K562 (cell line): ENCODE results near the gene KRT35. TPM values are rescaled to one million over a fixed set of nuclear protein-coding genes. Genes with fewer than 3 reads are reported as not detected.

ENCODE experiments used
- BCOR ChIP-seq: fragments of 450-650 bp; IDR thresholded peaks from 2 replicates; pipeline ENCODE4 v1.6.1; 2016
- CBFA2T3 ChIP-seq: fragments of 450-650 bp; IDR thresholded peaks from 2 replicates; pipeline ENCODE4 v1.6.1; 2017
- FOXJ2 ChIP-seq: fragments of 200-800 bp; sonication (Bioruptor generic); IDR thresholded peaks from 2 replicates; pipeline ENCODE4 v1.6.1; 2016; ENCODE audit warnings: missing genetic modification characterization, missing compliant biosample characterization
- MBD2 ChIP-seq: sonication (generic); IDR thresholded peaks from 2 replicates; pipeline ENCODE4 v1.6.1; 2016; ENCODE audit warnings: low read depth, borderline replicate concordance
- NCOA4 ChIP-seq: fragments of 450-650 bp; IDR thresholded peaks from 2 replicates; pipeline ENCODE4 v1.6.1; 2018; ENCODE audit warnings: mild to moderate bottlenecking; ENCODE audit not compliant: partially characterized antibody
- PHF20 ChIP-seq: fragments of 450-650 bp; IDR thresholded peaks from 2 replicates; pipeline ENCODE4 v1.6.1; 2018; ENCODE audit not compliant: partially characterized antibody
- POLR2AphosphoS5 ChIP-seq: IDR thresholded peaks from 2 replicates; pipeline ENCODE4 v1.6.1; 2011; ENCODE audit warnings: mild to moderate bottlenecking, low read depth, low read length, moderate library complexity; ENCODE audit not compliant: control insufficient read depth, insufficient read depth
- RB1 ChIP-seq: fragments of 450-650 bp; IDR thresholded peaks from 2 replicates; pipeline ENCODE4 v1.6.1; 2017; ENCODE audit warnings: low read depth, mild to moderate bottlenecking
- RBFOX2 ChIP-seq: fragments of 200-400 bp; formaldehyde crosslinking; IDR thresholded peaks from 2 replicates; pipeline ENCODE4 v1.6.1; 2017; ENCODE audit warnings: low read depth, mild to moderate bottlenecking, low read length, moderate library complexity
- RBM22 ChIP-seq: fragments of 200-400 bp; formaldehyde crosslinking; IDR thresholded peaks from 2 replicates; pipeline ENCODE4 v1.6.1; 2018; ENCODE audit warnings: low read length, low read depth; ENCODE audit not compliant: poor library complexity, severe bottlenecking
- TCFL5 ChIP-seq: fragments of 250-450 bp; sonication (Bioruptor Pico); conservative IDR thresholded peaks from 2 replicates; pipeline ENCODE4 v1.6.1; 2021; ENCODE audit warnings: mild to moderate bottlenecking, moderate library complexity, matching md5 sums
- ZBTB8A ChIP-seq: fragments of 450-650 bp; IDR thresholded peaks from 2 replicates; pipeline ENCODE4 v1.6.1; 2018; ENCODE audit warnings: mild to moderate bottlenecking, moderate library complexity; ENCODE audit not compliant: partially characterized antibody
- ZNF232 ChIP-seq: sonication (generic); formaldehyde crosslinking; IDR thresholded peaks from 2 replicates; pipeline ENCODE4 v1.8.0; 2022; ENCODE audit warnings: mild to moderate bottlenecking, missing genetic modification reagents
- ZNF274 ChIP-seq: IDR thresholded peaks from 2 replicates; pipeline ENCODE4 v1.6.1; 2011; ENCODE audit warnings: low read depth, mild to moderate bottlenecking, low read length, moderate library complexity, borderline replicate concordance
- ZNF445 ChIP-seq: fragments of 250-450 bp; sonication (Bioruptor Pico); IDR thresholded peaks from 2 replicates; pipeline ENCODE4 v1.4.0; 2020; ENCODE audit warnings: low read depth, mild to moderate bottlenecking, moderate library complexity
- ZNF589 ChIP-seq: fragments of 200-800 bp; sonication (Bioruptor generic); IDR thresholded peaks from 2 replicates; pipeline ENCODE4 v1.6.1; 2016; ENCODE audit warnings: low read depth, missing genetic modification characterization, missing compliant biosample characterization
- ZNF695 ChIP-seq: fragments of 450-650 bp; formaldehyde crosslinking; IDR thresholded peaks from 2 replicates; pipeline ENCODE4 v1.4.0; 2020; ENCODE audit warnings: mild to moderate bottlenecking, moderate library complexity
- polyA plus RNA-seq, 8 experiments: library from polyadenylated mRNA; depleted of rRNA in 4 of 8; stranded (reverse) in 5 of 8; unstranded in 3 of 8; fragments of >200 nt; fragmentation: Nextera tagmentation in 2 of 8; fragmentation: Illumina TruSeq in 1 of 8; extraction: Ambion mirVana in 2 of 8; extraction: Trizol in 1 of 8; gene quantifications; 2 replicates each; pipeline versions ENCODE4 v1.2.1 to v1.2.3, GENCODE V29; 2011 to 2014; ENCODE audit warnings: inconsistent platforms in 1 of 8, missing spikeins in 1 of 8
- total RNA-seq, 7 experiments: library from RNA; depleted of rRNA in 6 of 7; stranded (reverse); fragments of >200 nt in 6 of 7; fragmentation: Illumina TruSeq in 2 of 7; extraction: Trizol in 2 of 7; gene quantifications; 2 replicates each; pipeline versions ENCODE4 v1.2.1 to v1.2.3, GENCODE V29; 2011 to 2021; ENCODE audit warnings: low replicate concordance in 1 of 7
- TF ChIP-seq, protein P1 (sequence below): fragments of 450-650 bp; IDR thresholded peaks from 2 replicates; pipeline ENCODE4 v1.6.1; 2014; ENCODE audit warnings: low read depth, mild to moderate bottlenecking, moderate library complexity, borderline replicate concordance
- TF ChIP-seq, protein P2 (sequence below): fragments of 250-450 bp; sonication (Bioruptor Pico); IDR thresholded peaks from 2 replicates; pipeline ENCODE4 v1.4.0; 2020; ENCODE audit warnings: mild to moderate bottlenecking, moderate library complexity, borderline replicate concordance
- TF ChIP-seq, protein P3 (sequence below), 2 experiments: fragments of 450-650 bp; conservative IDR thresholded peaks; 2 replicates each; pipeline ENCODE4 v1.6.1; 2017; ENCODE audit warnings: mild to moderate bottlenecking in 2 of 2, moderate library complexity in 2 of 2

KRT35 gene
- total and polyA plus RNA-seq, 9 of the 15 experiments (the other 6 are each of a cell fraction or from before 2014, with no cell fraction given), result not detected

DNA sequence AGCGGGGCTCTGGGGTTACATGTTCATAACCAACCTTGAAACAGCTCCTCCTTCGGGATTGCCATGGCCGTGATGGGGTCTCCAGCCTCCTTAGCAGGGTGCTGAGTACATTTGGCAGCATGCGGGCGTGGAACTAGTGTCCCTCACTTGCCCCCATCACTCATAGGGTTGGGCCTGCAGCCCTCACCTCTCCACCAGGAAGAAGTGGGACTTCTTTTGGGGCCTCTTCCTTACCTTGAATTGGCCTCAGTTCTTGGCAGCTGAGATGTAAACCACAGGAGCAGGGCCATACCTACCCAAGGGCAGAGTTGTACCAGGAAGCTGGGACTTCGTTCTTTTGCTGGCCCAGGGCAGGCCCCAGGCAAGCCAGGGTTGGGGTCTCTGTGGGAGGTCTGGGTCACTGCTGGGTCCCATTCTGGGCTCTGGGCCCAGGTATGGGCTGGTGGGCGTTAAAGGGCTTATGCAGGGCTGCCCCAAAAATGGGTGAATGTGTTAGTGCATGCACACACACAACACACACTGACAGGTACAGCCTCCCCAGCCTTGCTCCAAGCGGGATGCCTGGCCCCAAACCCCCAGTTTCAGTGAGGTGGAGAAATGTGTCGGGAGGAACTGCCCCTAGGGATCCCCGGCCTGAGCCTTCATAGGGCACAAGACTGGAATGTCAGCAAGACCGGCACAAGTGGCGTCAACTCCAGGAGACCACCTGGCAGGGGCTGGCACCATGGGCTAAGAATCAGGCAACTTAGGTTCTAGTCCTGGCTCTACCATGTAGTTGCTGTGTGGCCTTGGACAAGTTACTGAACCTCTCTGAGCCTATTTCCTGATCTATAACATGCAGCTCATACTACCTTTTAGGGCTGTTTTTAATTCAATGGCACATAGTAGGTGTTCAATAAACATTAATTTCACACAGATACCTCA is 41.6 kb upstream of the KRT35 start (continued):
- no peak for TF ChIP-seq ZBTB8A
- no peak for TF ChIP-seq PHF20
- TF ChIP-seq ZNF274, result no peak
- no peak for TF ChIP-seq TCFL5 (CRISPR knock-in tag)
- TF ChIP-seq MBD2, result no peak
- TF ChIP-seq NCOA4, result no peak
- no peak for TF ChIP-seq ZNF445
- TF ChIP-seq, protein P1, sequence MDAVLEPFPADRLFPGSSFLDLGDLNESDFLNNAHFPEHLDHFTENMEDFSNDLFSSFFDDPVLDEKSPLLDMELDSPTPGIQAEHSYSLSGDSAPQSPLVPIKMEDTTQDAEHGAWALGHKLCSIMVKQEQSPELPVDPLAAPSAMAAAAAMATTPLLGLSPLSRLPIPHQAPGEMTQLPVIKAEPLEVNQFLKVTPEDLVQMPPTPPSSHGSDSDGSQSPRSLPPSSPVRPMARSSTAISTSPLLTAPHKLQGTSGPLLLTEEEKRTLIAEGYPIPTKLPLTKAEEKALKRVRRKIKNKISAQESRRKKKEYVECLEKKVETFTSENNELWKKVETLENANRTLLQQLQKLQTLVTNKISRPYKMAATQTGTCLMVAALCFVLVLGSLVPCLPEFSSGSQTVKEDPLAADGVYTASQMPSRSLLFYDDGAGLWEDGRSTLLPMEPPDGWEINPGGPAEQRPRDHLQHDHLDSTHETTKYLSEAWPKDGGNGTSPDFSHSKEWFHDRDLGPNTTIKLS, result no peak
- no peak for TF ChIP-seq ZNF695 (CRISPR knock-in tag)
- TF ChIP-seq ZNF232 (CRISPR knock-in tag), result no peak
- TF ChIP-seq ZNF589 (CRISPR knock-in tag), result no peak
- TF ChIP-seq RBFOX2, result 0 out of 2 replicates have a peak, but pooled peaks have one; percentile 8
- no peak for TF ChIP-seq CBFA2T3
- TF ChIP-seq RB1, result no peak
- TF ChIP-seq, protein P2, sequence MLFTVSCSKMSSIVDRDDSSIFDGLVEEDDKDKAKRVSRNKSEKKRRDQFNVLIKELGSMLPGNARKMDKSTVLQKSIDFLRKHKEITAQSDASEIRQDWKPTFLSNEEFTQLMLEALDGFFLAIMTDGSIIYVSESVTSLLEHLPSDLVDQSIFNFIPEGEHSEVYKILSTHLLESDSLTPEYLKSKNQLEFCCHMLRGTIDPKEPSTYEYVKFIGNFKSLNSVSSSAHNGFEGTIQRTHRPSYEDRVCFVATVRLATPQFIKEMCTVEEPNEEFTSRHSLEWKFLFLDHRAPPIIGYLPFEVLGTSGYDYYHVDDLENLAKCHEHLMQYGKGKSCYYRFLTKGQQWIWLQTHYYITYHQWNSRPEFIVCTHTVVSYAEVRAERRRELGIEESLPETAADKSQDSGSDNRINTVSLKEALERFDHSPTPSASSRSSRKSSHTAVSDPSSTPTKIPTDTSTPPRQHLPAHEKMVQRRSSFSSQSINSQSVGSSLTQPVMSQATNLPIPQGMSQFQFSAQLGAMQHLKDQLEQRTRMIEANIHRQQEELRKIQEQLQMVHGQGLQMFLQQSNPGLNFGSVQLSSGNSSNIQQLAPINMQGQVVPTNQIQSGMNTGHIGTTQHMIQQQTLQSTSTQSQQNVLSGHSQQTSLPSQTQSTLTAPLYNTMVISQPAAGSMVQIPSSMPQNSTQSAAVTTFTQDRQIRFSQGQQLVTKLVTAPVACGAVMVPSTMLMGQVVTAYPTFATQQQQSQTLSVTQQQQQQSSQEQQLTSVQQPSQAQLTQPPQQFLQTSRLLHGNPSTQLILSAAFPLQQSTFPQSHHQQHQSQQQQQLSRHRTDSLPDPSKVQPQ (CRISPR knock-in tag), result no peak
- TF ChIP-seq, protein P3, sequence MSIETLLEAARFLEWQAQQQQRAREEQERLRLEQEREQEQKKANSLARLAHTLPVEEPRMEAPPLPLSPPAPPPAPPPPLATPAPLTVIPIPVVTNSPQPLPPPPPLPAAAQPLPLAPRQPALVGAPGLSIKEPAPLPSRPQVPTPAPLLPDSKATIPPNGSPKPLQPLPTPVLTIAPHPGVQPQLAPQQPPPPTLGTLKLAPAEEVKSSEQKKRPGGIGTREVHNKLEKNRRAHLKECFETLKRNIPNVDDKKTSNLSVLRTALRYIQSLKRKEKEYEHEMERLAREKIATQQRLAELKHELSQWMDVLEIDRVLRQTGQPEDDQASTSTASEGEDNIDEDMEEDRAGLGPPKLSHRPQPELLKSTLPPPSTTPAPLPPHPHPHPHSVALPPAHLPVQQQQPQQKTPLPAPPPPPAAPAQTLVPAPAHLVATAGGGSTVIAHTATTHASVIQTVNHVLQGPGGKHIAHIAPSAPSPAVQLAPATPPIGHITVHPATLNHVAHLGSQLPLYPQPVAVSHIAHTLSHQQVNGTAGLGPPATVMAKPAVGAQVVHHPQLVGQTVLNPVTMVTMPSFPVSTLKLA (conservative IDR thresholded peaks at IDR 0.05), result no peak
- no peak for TF ChIP-seq POLR2AphosphoS5
- TF ChIP-seq RBM22, result no peak
- TF ChIP-seq FOXJ2, result no peak
- TF ChIP-seq BCOR, result peak; percentile 96
